NCI-H1092 (cell line): Measurements from ENCODE around the gene ERG28.

Experiments used
- DNase-seq: peaks from one replicate; lab custom pipeline; 2025; lab: John Stamatoyannopoulos, UW

The ERG28 gene

GRCh38 chr14:75658957-75659356, 1.7 kb downstream of the ERG28 start:
- no peak for DNase-seq

GRCh38 chr14:75657331-75657730, 3.3 kb downstream of the ERG28 start:
- DNase-seq = no peak

GRCh38 chr14:75655235-75655634, 5.4 kb downstream of the ERG28 start:
- DNase-seq = no peak

- peak; percentile 35 for DNase-seq
Observed at GRCh38 chr14:75654127-75654732, 6.4 kb downstream of the ERG28 start.

- DNase-seq = no peak
Observed at GRCh38 chr14:75653563-75653962, 7.1 kb downstream of the ERG28 start.

GRCh38 chr14:75650253-75651058, 10.2 kb downstream of the ERG28 start:
- no peak for DNase-seq

- no peak for DNase-seq
Observed at GRCh38 chr14:75649773-75650172, 10.9 kb downstream of the ERG28 start.

GRCh38 chr14:75649337-75649736, 11.3 kb downstream of the ERG28 start:
- DNase-seq = no peak

GRCh38 chr14:75648066-75648838, 12.4 kb downstream of the ERG28 start:
- DNase-seq = no peak

- DNase-seq = no peak
Observed at GRCh38 chr14:75647640-75648039, 13.0 kb downstream of the ERG28 start.

GRCh38 chr14:75646762-75647161, 13.9 kb downstream of the ERG28 start:
- no peak for DNase-seq

- no peak for DNase-seq
Observed at GRCh38 chr14:75645056-75645455, 15.6 kb downstream of the ERG28 start.

GRCh38 chr14:75643985-75644384, 16.7 kb downstream of the ERG28 start:
- DNase-seq = no peak

GRCh38 chr14:75640876-75641275, 19.8 kb downstream of the ERG28 start:
- no peak for DNase-seq

- DNase-seq = no peak
Observed at GRCh38 chr14:75636100-75636692, 24.5 kb downstream of the ERG28 start.

GRCh38 chr14:75634848-75635247, 25.8 kb downstream of the ERG28 start:
- DNase-seq = no peak

- DNase-seq = no peak
Observed at GRCh38 chr14:75631453-75631831, 29.2 kb downstream of the ERG28 start.

- no peak for DNase-seq
Observed at GRCh38 chr14:75630695-75631452, 29.8 kb downstream of the ERG28 start.

GRCh38 chr14:75628816-75629215, 31.9 kb downstream of the ERG28 start:
- DNase-seq = no peak

GRCh38 chr14:75627406-75627805, 33.3 kb downstream of the ERG28 start:
- DNase-seq = no peak

- no peak for DNase-seq
Observed at GRCh38 chr14:75626863-75627262, 33.8 kb downstream of the ERG28 start.

GRCh38 chr14:75626396-75626795, 34.3 kb downstream of the ERG28 start:
- DNase-seq = no peak
